Osteocyte (in vitro differentiated cells): ENCODE data around the gene SIGLEC6. TPM values are rescaled to one million over a fixed set of nuclear protein-coding genes. Genes with fewer than 3 reads are reported as not detected.

ENCODE experiments used
- DNase-seq: peaks from one replicate; pipeline ENCODE4 v3.0.0; 2021; ENCODE audit warnings: mixed read lengths; ENCODE audit not compliant: unreplicated experiment; ENCODE audit errors: extremely low spot score
- H3K27ac Mint-ChIP-seq: one replicate; pipeline ENCODE4 v1.8.0; 2021; ENCODE audit warnings: mild to moderate bottlenecking, mixed read lengths; ENCODE audit not compliant: unreplicated experiment
- H3K27me3 Mint-ChIP-seq: one replicate; pipeline ENCODE4 v1.8.0; 2021; ENCODE audit warnings: mixed read lengths; ENCODE audit not compliant: unreplicated experiment
- H3K36me3 Mint-ChIP-seq: one replicate; pipeline ENCODE4 v1.8.0; 2021; ENCODE audit warnings: mixed read lengths; ENCODE audit not compliant: unreplicated experiment
- H3K4me1 Mint-ChIP-seq: one replicate; pipeline ENCODE4 v1.8.0; 2021; ENCODE audit warnings: mixed read lengths; ENCODE audit not compliant: unreplicated experiment
- H3K4me3 Mint-ChIP-seq: one replicate; pipeline ENCODE4 v1.8.0; 2021; ENCODE audit warnings: mild to moderate bottlenecking, moderate library complexity, mixed read lengths; ENCODE audit not compliant: unreplicated experiment
- H3K9me3 Mint-ChIP-seq: one replicate; pipeline ENCODE4 v1.8.0; 2021; ENCODE audit warnings: mixed read lengths; ENCODE audit not compliant: unreplicated experiment
- CTCF ChIP-seq: fragments of 200-600 bp; sonication (generic); IDR thresholded peaks from 2 replicates; pipeline ENCODE4 v1.5.0; 2021; ENCODE audit warnings: antibody characterized with exemption, mild to moderate bottlenecking, moderate library complexity
- total RNA-seq: library from RNA; stranded (reverse); gene quantifications from 2 replicates; pipeline ENCODE4 v1.2.1, GENCODE V29; 2021

The SIGLEC6 gene
- total RNA-seq, 1 donor from 2014 or later = not detected

- H3K4me3 Mint-ChIP-seq = no peak overlapping the region
- no peak overlapping the region for H3K27ac Mint-ChIP-seq
- no peaks in the 10 kb centered on the region for H3K27me3 Mint-ChIP-seq
- DNase-seq = peak; percentile 63
- no peaks in the 10 kb centered on the region for H3K4me1 Mint-ChIP-seq
- H3K36me3 Mint-ChIP-seq = no peaks in the 10 kb centered on the region
- H3K9me3 Mint-ChIP-seq = peaks cover 13% of the 10 kb centered on the region
- no peak for TF ChIP-seq CTCF
Observed at GRCh38 chr19:51544038-51544437, 12.6 kb upstream of the SIGLEC6 start.

GRCh38 chr19:51542699-51543098, 11.2 kb upstream of the SIGLEC6 start:
- Mint-ChIP-seq H3K4me3 (no peak overlapping the region), H3K4me1 (no peaks in the 10 kb centered on the region), H3K27ac (no peak overlapping the region), H3K9me3 (peaks cover 8% of the 10 kb centered on the region), H3K27me3 (no peaks in the 10 kb centered on the region), H3K36me3 (no peaks in the 10 kb centered on the region)
- no peak for TF ChIP-seq CTCF
- no peak for DNase-seq

GRCh38 chr19:51541458-51542357, 10.2 kb upstream of the SIGLEC6 start:
- H3K27me3 Mint-ChIP-seq = no peaks in the 10 kb centered on the region
- no peak overlapping the region for H3K27ac Mint-ChIP-seq
- H3K4me3 Mint-ChIP-seq = no peak overlapping the region
- no peaks in the 10 kb centered on the region for H3K4me1 Mint-ChIP-seq
- no peak for DNase-seq
- TF ChIP-seq CTCF = no peak
- H3K36me3 Mint-ChIP-seq = no peaks in the 10 kb centered on the region
- peaks cover 6% of the 10 kb centered on the region for H3K9me3 Mint-ChIP-seq

- Mint-ChIP-seq H3K27me3 (no peaks in the 10 kb centered on the region), H3K4me3 (no peak overlapping the region), H3K36me3 (no peaks in the 10 kb centered on the region), H3K9me3 (peaks cover 15% of the 10 kb centered on the region), H3K27ac (no peak overlapping the region), H3K4me1 (no peaks in the 10 kb centered on the region)
- no peak for TF ChIP-seq CTCF
- DNase-seq = no peak
Observed at GRCh38 chr19:51539821-51540366, 8.4 kb upstream of the SIGLEC6 start.

- Mint-ChIP-seq H3K27me3 (no peaks in the 10 kb centered on the region), H3K36me3 (no peaks in the 10 kb centered on the region), H3K4me1 (no peaks in the 10 kb centered on the region), H3K27ac (no peak overlapping the region), H3K4me3 (no peak overlapping the region), H3K9me3 (peaks cover 9% of the 10 kb centered on the region)
- no peak for DNase-seq
- TF ChIP-seq CTCF = no peak
Observed at GRCh38 chr19:51535535-51535934, 4.1 kb upstream of the SIGLEC6 start.
